HUDEP-2 (cell line): ENCODE data around the gene RHBG.
"Not testable (repeated sequence)": the region's sequence is repeated elsewhere in the genome, so short reads cannot be mapped to it uniquely, and the experiment has no call there.

Experiments
- DNase-seq, 76 experiments: peaks; one replicate each; lab custom pipeline; 2025; ENCODE audit not compliant: unreplicated experiment in 76 of 76; lab: John Stamatoyannopoulos, UW

Gene RHBG

DNA sequence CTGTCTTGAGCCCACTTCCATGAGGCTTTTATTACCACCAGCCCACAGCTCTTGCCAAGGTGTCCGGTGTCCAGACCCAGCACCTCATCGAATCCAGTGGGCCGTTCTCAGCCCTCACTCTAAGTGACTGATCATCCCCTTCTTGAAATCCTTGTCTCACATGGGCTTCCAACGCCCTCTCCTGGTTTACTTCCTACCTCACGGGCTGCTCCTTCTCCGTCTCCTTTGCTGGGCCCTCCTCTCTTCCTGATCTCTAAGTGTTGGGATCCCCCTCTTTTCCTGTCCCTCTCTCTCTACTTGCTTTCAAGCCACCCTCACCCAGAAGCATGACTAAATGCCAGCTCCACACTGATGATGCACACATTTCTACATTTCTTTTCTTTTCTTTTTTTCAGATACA is 9.0 kb upstream of the RHBG start:
- peak in 1 of 76 experiments; percentile 2 for DNase-seq

DNA sequence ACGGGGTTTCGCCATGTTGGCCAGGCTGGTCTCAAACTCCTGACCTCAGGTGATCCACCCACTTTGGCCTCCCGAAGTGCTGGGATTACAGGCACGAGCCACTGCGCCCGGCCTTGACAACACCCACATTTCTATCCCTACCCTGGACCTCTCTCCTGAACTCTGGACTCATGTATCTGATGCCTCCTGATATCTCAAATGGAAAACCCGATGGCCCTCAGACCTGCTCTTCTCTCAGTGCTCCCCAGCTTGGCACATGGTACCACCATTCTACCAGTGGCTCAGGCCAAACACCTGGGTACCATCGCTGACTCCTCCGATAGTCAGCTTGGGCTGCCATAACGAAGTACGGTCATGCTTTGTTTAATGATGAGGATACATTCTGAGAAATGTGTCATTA is 8.5 kb upstream of the RHBG start:
- DNase-seq = no peak

- DNase-seq = no peak
Observed at GRCh38 chr1:156365754-156366153, 3.3 kb upstream of the RHBG start.

- no peak for DNase-seq
Observed at GRCh38 chr1:156366378-156367166, 2.4 kb upstream of the RHBG start.

DNA sequence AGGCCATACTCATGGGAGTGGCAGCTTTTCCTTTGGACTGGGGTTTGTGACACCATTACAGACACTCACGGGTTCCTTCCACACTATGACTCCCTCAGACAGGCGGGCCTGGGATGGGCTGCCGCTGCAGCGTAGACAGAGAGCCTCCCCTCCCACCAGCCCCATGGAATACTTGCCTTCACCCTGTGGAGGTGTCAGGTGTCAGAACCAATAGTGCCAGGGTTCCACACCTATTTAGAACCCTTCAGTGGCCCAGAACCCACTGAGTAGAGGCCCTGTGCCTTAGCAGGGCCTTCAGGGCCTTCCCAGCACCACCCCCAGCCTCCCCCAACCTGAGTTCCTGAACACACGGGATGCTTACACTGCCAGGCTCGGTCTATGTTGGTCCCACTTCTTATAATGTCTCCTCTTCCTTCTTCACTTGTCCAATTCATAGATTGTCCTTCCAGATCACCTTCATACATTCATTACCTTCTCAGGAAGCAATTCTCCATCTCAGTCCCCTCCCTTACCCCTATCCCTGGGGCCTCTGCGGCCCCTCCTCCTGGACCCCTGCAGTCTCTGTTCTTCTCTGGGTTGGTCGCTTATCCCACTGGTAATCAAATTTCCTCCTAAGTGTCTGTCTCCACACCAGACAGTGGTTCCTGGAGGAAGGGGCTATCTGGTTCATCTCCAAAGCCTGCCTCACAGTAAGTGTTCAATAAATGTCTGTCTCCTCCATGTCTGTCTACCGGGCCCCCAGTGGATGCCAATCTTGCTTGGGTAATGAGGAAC is 1.4 kb upstream of the RHBG start:
- no peak for DNase-seq

GRCh38 chr1:156368157-156368658 is 803 bp upstream of the RHBG start:
- no peak for DNase-seq

DNA sequence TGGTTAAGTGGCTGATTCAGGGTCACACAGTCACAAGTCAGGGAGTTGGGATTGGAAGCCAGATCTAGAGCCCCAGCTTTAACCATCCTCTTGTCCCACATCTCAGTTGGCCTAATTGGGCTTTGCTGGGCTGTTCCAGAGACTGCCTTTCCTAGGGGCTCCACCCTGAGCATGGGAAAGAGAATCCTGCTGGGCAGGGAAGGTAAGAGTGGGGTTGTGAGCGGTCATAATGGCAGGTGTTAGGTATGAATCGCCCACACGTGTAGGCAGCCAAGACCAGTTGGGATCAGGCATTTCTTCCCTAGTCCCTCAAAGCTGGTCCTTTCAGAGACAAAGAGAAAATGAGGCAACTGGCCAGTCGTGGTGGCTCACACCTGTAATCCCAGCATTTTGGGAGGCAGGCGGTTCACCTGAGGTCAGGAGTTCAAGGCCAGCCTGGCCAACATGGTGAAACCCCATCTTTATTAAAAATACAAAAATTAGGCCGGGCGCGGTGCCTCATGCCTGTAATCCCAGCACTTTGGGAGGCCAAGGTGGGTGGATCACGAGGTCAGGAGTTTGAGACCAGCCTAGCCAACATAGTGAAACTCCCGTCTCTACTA is 775 bp downstream of the RHBG start:
- not testable (repeated sequence) for DNase-seq

DNA sequence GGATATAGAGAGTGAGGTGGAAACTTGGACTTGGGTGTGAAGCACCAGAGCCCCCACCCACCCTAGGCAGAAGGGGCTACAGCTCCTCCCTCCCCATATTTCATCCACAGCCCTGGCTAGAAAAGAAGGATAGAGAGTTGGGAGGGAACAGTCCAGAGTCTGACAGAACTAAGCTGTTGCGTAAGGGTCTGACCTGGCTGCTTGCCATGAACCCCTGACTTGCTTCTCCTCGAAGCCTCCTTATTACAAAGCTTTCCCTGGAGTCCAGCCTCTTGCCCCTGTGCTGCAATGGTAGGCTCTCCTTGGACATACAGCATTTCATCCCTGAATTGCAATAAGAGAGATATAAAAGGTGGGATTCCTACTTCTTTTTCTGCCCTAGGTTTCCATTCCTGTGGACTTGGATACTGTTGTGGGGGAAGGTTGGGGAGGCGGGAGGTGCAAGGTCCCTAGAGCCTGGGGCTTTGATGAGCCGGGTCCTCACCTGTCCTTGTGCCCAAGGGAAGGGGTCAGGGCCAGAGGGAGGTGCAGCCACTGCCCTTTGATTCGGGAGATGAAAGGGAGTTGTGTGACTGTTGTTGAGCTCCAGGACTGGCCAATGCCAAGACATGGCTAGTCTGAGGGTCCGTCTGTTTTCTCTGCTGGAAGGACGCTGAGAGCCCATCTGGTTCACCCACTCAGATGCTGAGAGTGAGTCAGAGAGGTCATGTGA is 2.7 kb downstream of the RHBG start:
- no peak for DNase-seq

- DNase-seq = no peak
Observed at GRCh38 chr1:156372265-156372586, 3.2 kb downstream of the RHBG start.

GRCh38 chr1:156372876-156373275 is 3.9 kb downstream of the RHBG start:
- no peak for DNase-seq

GRCh38 chr1:156373546-156373945 is 4.5 kb downstream of the RHBG start:
- no peak for DNase-seq

- DNase-seq = no peak
Observed at GRCh38 chr1:156376146-156376545, 7.1 kb downstream of the RHBG start.

DNA sequence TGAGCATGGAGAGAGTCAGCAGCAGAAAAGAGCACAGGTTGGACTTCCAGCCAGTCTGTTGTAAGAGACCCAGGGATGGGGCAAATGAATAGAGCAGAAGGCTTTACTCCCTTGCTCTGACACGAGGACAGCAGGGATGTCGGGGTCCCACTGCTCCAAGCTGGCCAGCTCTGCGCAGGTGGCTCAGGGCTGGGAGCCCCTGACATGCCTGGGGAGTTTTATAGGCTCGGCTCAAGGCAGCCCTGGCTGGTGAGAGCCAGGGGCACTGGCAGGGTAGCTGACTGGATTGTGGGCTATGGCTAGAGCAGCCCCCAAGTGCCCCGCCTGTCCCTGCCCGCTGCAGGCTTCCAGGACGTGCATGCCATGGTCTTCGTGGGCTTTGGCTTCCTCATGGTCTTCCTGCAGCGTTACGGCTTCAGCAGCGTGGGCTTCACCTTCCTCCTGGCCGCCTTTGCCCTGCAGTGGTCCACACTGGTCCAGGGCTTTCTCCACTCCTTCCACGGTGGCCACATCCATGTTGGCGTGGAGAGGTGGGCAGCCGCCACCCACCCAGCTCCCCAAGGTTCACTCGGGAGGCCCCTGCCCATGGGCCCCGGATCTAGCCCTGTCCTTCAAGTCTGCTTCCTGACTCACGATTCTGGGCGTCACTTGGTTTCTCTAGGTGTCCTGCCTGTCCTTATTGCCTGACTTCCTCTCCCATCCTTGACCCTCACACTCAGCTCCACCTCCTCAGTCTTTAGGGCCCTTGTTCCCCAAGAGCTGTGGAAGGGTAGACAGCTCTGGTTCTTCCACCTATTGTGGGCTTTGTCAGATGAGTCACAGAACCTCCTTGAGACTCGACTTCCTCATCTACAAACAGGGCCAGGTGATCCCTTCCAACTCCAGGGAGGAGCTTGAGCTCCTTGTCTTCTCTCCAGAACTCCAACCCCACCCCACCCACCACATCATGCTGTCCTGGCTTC is 8.2 kb downstream of the RHBG start:
- DNase-seq = no peak

- no peak for DNase-seq
Observed at GRCh38 chr1:156378557-156378956, 9.5 kb downstream of the RHBG start.

DNA sequence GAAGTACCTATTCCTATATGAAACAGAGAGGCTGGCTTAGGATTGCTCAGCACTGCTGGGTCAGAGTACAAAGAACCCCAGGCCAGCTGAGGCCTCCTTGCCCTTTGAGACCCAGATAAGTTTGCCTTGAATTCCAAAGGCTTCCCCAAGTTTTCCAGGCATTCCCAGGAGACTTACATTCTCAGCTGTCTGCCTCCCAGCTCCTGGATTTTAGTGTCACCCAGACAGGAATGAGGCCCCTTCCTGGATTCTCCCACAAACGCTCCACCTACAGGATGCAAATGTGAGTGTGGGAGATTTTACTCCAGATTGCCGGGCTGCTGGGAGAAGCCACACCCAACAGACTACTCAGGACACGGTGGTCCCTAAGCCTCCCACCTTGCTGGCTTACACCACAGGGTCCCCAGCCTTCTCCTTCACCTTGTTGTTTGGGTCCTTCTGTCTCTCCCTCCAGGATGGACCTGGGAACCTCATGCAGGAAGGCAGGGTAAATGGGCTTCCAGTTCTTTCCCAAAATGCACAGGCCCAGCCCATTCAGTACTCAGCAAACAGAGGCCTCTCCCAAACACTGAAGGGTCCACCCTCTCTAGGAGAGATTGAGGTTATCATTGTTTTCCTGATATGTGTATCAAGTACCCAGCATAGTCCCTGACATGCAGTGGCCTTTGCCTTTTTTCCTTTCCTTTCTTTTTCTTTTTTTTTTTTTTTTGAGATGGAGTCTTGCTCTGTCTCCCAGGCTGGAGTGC is 10.6 kb downstream of the RHBG start:
- no peak for DNase-seq

DNA sequence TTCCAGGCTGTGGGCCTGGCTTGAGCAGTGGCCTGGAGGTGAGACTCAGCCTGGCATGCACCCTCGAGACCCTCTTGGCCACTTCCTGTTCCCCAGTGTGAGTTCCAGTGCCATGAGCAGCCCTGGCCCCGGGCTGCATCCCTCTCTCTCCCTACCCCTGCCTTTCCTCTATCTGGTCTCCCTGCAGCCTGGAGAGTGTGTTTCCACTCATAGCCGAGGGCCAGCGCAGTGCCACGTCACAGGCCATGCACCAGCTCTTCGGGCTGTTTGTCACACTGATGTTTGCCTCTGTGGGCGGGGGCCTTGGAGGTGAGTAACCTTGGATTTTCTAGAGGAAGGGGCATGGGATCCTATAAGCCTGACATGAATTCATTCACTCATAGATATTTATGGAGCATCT is 13.6 kb downstream of the RHBG start:
- no peak for DNase-seq

- DNase-seq = peak in 45 of 76 experiments; percentile 1 to 67 (median 27)
Observed at GRCh38 chr1:156383023-156383422, 14.0 kb downstream of the RHBG start.

GRCh38 chr1:156384007-156384406 is 15.0 kb downstream of the RHBG start:
- no peak for DNase-seq

DNA sequence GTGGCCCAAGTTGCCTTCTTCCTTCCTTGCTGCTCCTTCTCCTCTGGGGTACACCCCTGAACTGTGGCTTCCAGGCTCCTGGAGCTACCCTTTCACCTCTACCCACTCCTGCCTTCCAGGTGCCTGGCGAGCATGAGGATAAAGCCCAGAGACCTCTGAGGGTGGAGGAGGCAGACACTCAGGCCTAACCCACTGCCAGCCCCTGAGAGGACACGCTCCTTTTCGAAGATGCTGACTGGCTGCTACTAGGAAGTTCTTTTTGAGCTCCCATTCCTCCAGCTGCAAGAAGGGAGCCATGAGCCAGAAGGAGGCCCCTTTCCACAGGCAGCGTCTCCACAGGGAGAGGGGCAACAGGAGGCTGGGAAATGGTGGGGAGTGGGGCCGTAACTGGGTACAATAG is 15.6 kb downstream of the RHBG start:
- no peak for DNase-seq
